GM12864 (cell line): ENCODE results near the gene EBNA1BP2.
"Not testable (repeated sequence)": the region's sequence is repeated elsewhere in the genome, so short reads cannot be mapped to it uniquely, and the experiment has no call there.

ENCODE experiments used
- DNase-seq: peaks from one replicate; pipeline ENCODE4 v3.0.0-alpha.2; 2011; ENCODE audit warnings: low read depth
- H3K4me3 ChIP-seq: 2 replicates; pipeline ENCODE4 v1.5.1; 2011; ENCODE audit warnings: mild to moderate bottlenecking, low read depth, low read length, control low read depth
- TF ChIP-seq, protein P1 (sequence below): IDR thresholded peaks from 2 replicates; pipeline ENCODE4 v1.5.1; 2011; ENCODE audit warnings: low read depth, mild to moderate bottlenecking, moderate library complexity, low read length, control low read depth, inconsistent platforms; ENCODE audit errors: missing control alignments

EBNA1BP2 gene

DNA sequence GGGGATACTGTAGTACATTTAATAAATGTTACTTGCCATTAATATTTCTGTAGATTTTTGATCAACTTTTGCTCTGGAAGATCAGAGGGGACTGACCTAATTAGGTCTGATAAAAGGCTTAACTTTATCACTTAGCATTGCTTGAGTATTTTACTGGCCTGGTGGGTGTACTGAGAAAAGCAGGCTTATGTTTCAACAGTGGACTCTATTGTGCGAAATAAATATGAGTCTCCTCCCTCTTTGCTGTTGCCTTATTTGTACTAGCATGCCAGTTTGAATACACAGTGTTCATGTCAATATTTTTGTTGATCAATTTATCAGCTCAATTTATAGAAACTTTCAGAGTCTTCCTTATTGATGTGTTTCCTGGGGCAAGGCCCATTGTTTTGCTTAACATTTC lies 49.1 kb downstream of the EBNA1BP2 start:
- TF ChIP-seq, protein P1, sequence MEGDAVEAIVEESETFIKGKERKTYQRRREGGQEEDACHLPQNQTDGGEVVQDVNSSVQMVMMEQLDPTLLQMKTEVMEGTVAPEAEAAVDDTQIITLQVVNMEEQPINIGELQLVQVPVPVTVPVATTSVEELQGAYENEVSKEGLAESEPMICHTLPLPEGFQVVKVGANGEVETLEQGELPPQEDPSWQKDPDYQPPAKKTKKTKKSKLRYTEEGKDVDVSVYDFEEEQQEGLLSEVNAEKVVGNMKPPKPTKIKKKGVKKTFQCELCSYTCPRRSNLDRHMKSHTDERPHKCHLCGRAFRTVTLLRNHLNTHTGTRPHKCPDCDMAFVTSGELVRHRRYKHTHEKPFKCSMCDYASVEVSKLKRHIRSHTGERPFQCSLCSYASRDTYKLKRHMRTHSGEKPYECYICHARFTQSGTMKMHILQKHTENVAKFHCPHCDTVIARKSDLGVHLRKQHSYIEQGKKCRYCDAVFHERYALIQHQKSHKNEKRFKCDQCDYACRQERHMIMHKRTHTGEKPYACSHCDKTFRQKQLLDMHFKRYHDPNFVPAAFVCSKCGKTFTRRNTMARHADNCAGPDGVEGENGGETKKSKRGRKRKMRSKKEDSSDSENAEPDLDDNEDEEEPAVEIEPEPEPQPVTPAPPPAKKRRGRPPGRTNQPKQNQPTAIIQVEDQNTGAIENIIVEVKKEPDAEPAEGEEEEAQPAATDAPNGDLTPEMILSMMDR: no peak
- H3K4me3 ChIP-seq: no peak overlapping the region
- no peak for DNase-seq

DNA sequence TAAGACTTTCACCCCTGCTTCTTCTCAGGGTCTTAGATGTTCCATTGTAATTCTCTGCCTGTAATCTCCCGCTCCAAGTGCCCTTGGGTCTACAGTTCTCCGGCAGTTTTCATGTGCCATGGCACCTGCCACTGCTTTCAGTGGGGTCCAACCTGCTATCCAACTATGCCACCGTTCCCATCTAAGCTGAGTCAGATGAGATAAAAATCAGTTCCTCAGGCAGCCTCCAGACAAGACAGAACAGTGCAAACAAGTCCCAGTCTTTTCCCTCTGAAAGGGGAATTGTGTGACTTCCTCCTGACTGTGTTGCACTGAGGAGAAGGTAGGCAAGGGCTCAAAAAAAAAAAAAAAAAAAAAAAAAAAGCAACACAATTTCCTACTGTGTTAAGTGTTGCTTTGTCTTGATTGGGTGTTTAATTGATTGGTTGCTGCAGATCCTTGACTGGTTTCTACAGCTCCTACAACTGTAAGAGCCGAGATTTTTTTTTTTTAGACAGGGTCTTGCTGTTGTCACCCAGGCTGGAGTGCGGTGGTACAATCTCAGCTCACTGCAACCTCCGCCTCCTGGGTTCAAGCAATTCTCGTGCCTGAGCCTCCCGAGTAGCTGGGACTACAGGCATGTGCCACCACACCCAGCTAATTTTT lies 50.7 kb downstream of the EBNA1BP2 start:
- no peak for DNase-seq
- TF ChIP-seq, protein P1: no peak
- H3K4me3 ChIP-seq: no peak overlapping the region

DNA sequence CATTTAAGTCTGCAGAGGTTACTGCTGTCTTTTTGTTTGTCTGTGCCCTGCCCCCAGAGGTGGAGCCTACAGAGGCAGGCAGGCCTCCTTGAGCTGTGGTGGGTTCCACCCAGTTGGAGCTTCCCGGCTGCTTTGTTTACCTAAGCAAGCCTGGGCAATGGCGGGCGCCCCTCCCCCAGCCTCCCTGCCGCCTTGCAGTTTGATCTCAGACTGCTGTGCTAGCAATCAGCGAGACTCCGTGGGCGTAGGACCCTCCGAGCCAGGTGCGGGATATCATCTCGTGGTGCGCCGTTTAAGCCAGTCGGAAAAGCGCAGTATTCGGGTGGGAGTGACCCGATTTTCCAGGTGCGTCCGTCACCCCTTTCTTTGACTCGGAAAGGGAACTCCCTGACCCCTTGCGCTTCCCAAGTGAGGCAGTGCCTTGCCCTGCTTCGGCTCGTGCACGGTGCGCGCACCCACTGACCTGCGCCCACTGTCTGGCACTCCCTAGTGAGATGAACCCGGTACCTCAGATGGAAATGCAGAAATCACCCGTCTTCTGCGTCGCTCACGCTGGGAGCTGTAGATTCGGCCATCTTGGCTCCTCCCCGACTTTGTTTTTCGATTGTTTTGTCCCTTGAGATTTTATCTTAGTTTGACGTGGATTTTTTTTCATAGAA lies 52.0 kb downstream of the EBNA1BP2 start:
- not testable (repeated sequence) for DNase-seq, H3K4me3 ChIP-seq
